Measurements from ENCODE around the gene USP33. TPM values are rescaled to one million over a fixed set of nuclear protein-coding genes. Genes with fewer than 3 reads are reported as not detected.
A peak's percentile ranks its signal among the peaks of the same experiment; 100 is the strongest.
"Not testable (repeated sequence)": the region's sequence is repeated elsewhere in the genome, so short reads cannot be mapped to it uniquely, and the experiment has no call there.

Gene USP33
- total and polyA plus RNA-seq, 3 donors from 2014 or later, result 35.7 to 75.2 (median 66.1) TPM

DNA sequence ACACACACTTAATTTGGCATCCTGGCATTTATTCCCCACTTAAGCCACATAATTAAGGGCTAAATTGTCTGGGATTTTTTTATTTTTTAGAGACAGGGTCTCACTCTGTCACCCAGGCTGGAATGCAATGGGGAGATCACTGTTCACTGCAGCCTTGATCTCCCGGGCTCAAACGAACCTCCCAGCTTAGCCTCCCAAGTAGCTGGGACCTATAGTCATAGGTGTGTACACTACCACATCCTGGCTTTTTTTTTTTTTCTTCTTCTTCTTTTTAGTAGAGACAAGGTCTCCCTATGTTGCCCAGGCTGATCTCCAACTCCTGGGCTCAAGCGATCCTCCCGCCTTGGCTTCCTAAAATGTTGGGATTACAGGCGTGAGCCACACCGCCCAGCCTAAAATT, 101.4 kb downstream of the USP33 start:
- no peak for TF ChIP-seq POLR2A (IDR thresholded peaks at IDR 0.05)
- TF ChIP-seq, protein P1, sequence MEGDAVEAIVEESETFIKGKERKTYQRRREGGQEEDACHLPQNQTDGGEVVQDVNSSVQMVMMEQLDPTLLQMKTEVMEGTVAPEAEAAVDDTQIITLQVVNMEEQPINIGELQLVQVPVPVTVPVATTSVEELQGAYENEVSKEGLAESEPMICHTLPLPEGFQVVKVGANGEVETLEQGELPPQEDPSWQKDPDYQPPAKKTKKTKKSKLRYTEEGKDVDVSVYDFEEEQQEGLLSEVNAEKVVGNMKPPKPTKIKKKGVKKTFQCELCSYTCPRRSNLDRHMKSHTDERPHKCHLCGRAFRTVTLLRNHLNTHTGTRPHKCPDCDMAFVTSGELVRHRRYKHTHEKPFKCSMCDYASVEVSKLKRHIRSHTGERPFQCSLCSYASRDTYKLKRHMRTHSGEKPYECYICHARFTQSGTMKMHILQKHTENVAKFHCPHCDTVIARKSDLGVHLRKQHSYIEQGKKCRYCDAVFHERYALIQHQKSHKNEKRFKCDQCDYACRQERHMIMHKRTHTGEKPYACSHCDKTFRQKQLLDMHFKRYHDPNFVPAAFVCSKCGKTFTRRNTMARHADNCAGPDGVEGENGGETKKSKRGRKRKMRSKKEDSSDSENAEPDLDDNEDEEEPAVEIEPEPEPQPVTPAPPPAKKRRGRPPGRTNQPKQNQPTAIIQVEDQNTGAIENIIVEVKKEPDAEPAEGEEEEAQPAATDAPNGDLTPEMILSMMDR (IDR thresholded peaks at IDR 0.05), result no peak
- Histone ChIP-seq H3K9me3 (no peaks in the 10 kb centered on the region), H3K4me1 (peaks cover 7% of the 10 kb centered on the region), H3K36me3 (ENCODE audit: low read depth, missing control alignments) (no peaks in the 10 kb centered on the region), H3K27ac (no peak overlapping the region), H3K4me3 (no peak overlapping the region), H3K27me3 (no peaks in the 10 kb centered on the region)
- 93 to 96% methylated on average over 6 of the region's 6 CpGs for WGBS, 2 donors
- intact Hi-C loops (cut with DNase I; ENCODE audit: low total_unique reads), result no loop called here
- no peak for DNase-seq

DNA sequence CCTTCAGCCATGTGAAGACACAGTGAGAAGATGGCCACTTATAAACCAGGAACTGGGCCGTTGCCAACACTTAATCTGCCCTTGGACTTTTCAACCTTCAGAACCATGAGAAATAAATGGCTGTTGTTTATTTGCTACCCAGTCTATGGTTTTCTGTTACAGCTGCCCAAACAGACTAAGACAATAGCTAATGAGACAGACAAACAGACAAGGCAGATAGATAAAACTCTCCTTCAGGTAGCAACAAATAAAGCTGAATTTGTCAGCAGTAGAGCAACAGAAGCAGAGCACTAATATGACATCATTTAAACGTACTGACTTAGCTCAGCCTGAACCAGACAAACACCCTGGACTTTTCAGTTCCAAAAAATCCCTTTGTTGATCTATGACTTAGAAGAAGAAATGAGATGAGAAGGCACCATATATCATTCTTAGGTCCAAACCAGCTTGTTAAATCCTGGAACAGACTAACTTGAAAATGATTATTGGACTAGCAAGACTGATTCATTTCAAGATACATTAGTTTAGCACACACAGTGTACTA, 104.1 kb downstream of the USP33 start:
- no peaks in the 10 kb centered on the region for H3K36me3 ChIP-seq (ENCODE audit: low read depth, missing control alignments)
- no peak overlapping the region for H3K4me3 ChIP-seq
- WGBS, 2 donors, result 43 to 50% methylated on average over 2 of the region's 2 CpGs
- no peaks in the 10 kb centered on the region for H3K9me3 ChIP-seq
- TF ChIP-seq, protein P1 (IDR thresholded peaks at IDR 0.05), result no peak
- no peak for TF ChIP-seq POLR2A (IDR thresholded peaks at IDR 0.05)
- peaks cover 7% of the 10 kb centered on the region for H3K4me1 ChIP-seq
- no peaks in the 10 kb centered on the region for H3K27me3 ChIP-seq
- DNase-seq, result peak; percentile 62
- peak overlapping the region in 1 of 2 donors; percentile 11 for H3K27ac ChIP-seq
- intact Hi-C loops (cut with DNase I; ENCODE audit: low total_unique reads), result no loop called here

- Histone ChIP-seq H3K4me1 (peaks cover 7% of the 10 kb centered on the region), H3K27ac (no peak overlapping the region), H3K4me3 (no peak overlapping the region), H3K27me3 (no peaks in the 10 kb centered on the region), H3K9me3 (no peaks in the 10 kb centered on the region), H3K36me3 (ENCODE audit: low read depth, missing control alignments) (no peaks in the 10 kb centered on the region)
- TF ChIP-seq, protein P1 (IDR thresholded peaks at IDR 0.05), result no peak
- TF ChIP-seq POLR2A (IDR thresholded peaks at IDR 0.05), result no peak
- 86 to 92% methylated on average over 6 of the region's 6 CpGs for WGBS, 2 donors
- intact Hi-C loops (cut with DNase I; ENCODE audit: low total_unique reads), result no loop called here
- no peak for DNase-seq
These were observed 106.6 kb downstream of the USP33 start for GRCh38 chr1:77652970-77653516.

DNA sequence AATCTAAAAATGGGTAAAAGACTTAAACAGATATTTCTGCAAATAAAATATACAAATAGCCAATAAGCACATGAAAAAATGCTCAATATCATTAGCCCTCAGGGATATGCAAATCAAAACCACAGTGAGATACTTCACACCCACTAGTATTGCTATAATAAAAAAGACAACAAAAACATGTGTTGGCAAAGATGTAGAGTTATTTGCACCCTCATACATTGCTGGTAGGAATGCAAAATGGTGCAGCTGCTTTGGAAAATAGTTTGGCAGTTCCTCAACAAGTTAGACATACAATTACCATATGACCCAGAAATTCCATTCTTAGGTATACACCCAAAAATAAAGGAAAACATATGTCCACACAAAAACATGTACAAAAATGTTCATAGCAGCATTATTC, 107.4 kb downstream of the USP33 start:
- intact Hi-C loops (cut with DNase I; ENCODE audit: low total_unique reads), result no loop called here
- H3K27ac ChIP-seq, result no peak overlapping the region
- no peaks in the 10 kb centered on the region for H3K27me3 ChIP-seq
- H3K36me3 ChIP-seq (ENCODE audit: low read depth, missing control alignments), result no peaks in the 10 kb centered on the region
- no peak for DNase-seq
- TF ChIP-seq POLR2A (IDR thresholded peaks at IDR 0.05), result no peak
- TF ChIP-seq, protein P1 (IDR thresholded peaks at IDR 0.05), result no peak
- no peaks in the 10 kb centered on the region for H3K9me3 ChIP-seq
- peaks cover 7% of the 10 kb centered on the region for H3K4me1 ChIP-seq
- H3K4me3 ChIP-seq, result no peak overlapping the region

DNA sequence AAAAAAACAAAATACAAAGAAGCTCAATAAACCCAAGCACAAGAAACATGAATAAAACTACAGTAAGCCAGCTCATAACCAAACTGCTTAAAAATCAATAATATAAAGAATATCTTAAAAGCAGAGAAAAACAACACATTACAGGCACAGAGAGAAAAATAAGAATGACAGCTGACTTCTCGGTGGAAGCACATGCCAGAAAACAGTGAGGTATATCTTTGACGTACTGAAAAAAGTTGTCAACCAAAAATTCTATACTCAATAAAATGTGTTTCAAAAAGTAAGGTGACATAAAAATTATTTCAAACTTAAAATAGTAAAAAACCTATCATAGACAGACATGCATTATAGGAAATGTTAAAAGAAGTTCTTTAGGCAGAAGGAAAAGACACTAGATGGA, 110.5 kb downstream of the USP33 start:
- Histone ChIP-seq H3K9me3 (no peaks in the 10 kb centered on the region), H3K27me3 (no peaks in the 10 kb centered on the region), H3K4me3 (no peak overlapping the region), H3K4me1 (no peaks in the 10 kb centered on the region), H3K27ac (no peak overlapping the region), H3K36me3 (ENCODE audit: low read depth, missing control alignments) (no peaks in the 10 kb centered on the region)
- no peak for DNase-seq
- TF ChIP-seq POLR2A (IDR thresholded peaks at IDR 0.05), result no peak
- TF ChIP-seq, protein P1 (IDR thresholded peaks at IDR 0.05), result no peak
- 96 to 98% methylated on average over 2 of the region's 2 CpGs for WGBS, 2 donors
- intact Hi-C loops (cut with DNase I; ENCODE audit: low total_unique reads), result no loop called here

DNA sequence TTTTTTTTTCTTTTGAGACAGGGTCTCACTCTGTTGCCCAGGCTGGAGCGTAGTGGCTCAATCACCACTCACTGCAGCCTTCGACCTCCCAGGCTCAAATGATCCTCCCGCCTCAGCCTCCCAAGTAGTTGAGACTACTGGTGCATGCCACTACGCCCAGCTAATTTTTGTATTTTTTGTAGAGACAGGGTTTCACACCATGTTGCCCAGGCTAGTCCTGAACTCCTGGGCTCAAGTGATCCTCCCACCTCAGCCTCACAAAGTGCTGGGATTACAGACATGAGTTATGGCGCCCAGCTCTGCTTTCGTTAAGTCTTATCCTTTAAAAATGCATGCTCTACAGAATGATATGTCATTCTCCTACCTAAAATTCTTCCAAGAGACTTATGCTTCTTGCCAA, 113.4 kb downstream of the USP33 start:
- DNase-seq; intact Hi-C loops (cut with DNase I; ENCODE audit: low total_unique reads); H3K27ac ChIP-seq; H3K9me3 ChIP-seq; H3K4me3 ChIP-seq; H3K4me1 ChIP-seq; H3K27me3 ChIP-seq; H3K36me3 ChIP-seq (ENCODE audit: low read depth, missing control alignments): not testable (repeated sequence)
- 98 to 100% methylated on average over 6 of the region's 6 CpGs for WGBS, 2 donors
